GM20000 (cell line): ENCODE measurements around the gene ZNF823.

ENCODE experiments used
- DNase-seq: peaks from one replicate; pipeline ENCODE4 v3.0.0; 2012; ENCODE audit warnings: low spot score
- TF ChIP-seq, protein P1 (sequence below): IDR thresholded peaks from 2 replicates; pipeline ENCODE4 v1.5.1; 2012; ENCODE audit warnings: mild to moderate bottlenecking, control low read depth; ENCODE audit errors: extremely low read depth, missing control alignments

The ZNF823 gene

DNA sequence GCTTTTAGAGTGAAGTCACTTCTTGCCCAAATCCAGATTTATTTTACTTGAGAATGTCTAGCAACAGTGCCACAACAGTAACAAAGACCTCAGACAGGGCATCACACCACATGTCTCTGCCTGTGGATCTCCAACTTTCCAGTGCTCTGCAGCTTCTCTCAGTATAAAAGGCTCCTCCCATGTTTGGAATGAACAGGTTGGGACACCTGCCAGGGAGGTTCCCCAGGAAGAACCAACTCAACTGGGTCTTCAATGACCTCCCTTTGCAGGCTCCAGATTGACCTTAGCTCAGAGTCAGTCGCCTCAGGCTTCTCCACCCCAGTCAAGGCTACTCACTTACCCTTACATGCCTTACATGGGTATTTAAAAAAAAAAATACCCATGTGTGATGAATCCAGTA is 3.4 kb downstream of the ZNF823 start:
- no peak for DNase-seq
- TF ChIP-seq, protein P1, sequence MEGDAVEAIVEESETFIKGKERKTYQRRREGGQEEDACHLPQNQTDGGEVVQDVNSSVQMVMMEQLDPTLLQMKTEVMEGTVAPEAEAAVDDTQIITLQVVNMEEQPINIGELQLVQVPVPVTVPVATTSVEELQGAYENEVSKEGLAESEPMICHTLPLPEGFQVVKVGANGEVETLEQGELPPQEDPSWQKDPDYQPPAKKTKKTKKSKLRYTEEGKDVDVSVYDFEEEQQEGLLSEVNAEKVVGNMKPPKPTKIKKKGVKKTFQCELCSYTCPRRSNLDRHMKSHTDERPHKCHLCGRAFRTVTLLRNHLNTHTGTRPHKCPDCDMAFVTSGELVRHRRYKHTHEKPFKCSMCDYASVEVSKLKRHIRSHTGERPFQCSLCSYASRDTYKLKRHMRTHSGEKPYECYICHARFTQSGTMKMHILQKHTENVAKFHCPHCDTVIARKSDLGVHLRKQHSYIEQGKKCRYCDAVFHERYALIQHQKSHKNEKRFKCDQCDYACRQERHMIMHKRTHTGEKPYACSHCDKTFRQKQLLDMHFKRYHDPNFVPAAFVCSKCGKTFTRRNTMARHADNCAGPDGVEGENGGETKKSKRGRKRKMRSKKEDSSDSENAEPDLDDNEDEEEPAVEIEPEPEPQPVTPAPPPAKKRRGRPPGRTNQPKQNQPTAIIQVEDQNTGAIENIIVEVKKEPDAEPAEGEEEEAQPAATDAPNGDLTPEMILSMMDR, result no peak

DNA sequence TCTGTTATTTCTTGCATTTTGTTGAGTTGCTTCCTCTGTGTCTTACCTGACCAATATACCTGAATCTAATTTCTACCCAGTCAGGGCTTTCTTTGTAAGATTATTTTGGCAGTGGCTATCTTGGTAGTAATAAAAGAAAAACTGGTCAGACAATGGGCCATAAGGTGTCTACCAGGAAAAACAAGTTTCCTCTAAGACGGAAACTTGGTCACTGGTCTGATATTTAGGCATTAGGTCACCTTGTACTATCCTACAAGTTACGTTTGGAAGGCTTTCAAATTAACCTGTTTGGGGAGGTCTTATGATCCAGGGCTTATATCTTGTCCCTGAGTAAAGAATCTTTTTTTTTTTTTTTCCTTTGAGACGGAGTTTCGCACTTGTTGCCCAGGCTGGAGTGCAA is 9.2 kb downstream of the ZNF823 start:
- DNase-seq, result no peak
- TF ChIP-seq, protein P1, result no peak

DNA sequence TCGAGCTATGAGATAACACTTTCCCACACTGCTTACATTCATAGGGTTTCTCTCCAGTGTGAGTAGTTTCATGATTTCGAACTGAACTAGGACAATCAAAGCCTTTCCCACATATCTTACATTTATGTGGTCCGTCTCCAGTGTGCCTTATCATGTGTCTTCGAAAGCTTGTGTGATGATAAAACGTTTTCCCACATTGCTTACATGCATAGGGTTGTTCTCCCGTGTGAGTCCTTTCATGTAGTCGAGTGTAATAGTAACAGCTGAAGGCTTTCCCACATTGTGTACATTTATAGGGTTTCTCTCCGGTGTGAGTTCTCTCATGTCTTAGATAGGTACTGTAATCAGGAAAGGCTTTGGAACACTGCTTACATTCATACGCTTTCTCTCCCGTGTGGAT is 16.3 kb downstream of the ZNF823 start:
- TF ChIP-seq, protein P1, result no peak
- no peak for DNase-seq

DNA sequence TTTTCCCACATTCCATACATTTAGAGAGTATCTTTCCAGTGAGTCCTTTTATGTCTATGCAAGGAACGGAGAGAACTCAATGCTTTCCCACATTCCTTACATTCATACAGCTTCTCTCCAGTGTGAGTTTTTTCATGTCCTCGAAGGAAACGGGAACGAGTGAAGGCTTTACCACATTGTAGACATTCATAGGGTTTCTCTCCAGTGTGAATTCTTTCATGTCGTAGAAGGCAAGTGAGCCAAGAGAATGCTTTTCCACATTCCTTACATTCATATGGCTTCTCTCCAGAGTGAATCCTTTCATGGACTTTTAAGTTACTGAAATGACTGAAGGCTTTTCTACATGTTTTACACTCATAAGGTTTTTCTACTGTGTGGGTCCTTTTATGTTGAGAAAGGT is 17.1 kb downstream of the ZNF823 start:
- DNase-seq, result no peak
- TF ChIP-seq, protein P1, result no peak

DNA sequence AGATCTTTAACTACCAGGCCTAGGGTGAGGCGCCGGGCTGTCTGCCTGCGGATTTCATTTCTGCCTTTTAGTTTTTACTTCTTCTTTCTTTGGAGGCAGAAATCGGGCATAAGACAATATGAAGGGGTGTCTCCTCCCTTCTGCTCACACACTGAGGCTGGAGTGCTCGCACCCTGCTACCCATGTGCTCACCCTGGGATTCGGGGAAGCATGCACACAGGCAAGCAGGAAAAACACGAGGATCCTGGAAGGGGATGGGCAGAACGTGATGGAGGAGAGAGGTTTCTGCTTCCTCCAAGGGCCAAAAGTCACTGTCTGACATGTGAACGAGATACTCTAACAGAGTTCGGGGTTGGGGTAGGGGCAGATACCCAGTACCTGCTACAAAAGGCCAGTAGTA is 28.4 kb downstream of the ZNF823 start:
- TF ChIP-seq, protein P1, result no peak
- no peak for DNase-seq

DNA sequence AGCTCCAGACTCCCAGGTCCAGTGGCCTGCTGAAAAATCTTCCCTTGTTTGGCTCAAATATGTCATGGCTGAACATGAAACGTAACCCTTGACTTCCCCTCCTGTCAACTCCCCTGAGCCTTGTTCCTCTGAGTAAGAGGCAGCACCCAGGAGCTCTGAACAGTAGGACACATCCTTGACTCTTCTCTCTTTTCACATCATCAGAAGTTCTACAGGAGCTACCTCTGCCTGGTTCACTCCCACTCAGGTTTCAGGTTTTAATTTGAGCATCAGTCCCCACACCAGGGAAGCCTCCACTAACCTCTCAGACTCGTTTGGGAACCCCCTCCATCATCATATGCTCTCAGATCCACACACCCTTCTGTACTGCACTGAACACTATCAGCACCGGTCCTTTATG is 30.3 kb downstream of the ZNF823 start:
- DNase-seq, result peak; percentile 14
- TF ChIP-seq, protein P1, result no peak

DNA sequence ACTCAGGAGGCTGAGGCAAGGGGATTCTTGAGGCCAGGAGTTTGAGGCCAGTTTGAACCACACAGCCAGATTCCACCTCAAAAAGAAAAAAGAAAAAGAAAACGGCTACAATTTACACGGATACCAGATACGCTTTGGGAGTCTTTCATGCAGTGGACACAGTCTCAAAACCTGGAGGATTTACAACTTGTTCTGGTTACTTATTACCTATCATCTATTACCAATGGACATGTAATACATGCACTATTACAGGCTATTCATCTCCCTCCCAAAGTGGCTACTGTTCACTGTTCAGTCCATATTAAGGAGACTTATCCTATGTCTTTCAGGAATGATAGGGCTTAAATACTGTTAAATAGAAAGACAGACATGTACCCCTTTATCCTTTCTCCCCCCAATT is 33.3 kb downstream of the ZNF823 start:
- TF ChIP-seq, protein P1, result no peak
- no peak for DNase-seq

DNA sequence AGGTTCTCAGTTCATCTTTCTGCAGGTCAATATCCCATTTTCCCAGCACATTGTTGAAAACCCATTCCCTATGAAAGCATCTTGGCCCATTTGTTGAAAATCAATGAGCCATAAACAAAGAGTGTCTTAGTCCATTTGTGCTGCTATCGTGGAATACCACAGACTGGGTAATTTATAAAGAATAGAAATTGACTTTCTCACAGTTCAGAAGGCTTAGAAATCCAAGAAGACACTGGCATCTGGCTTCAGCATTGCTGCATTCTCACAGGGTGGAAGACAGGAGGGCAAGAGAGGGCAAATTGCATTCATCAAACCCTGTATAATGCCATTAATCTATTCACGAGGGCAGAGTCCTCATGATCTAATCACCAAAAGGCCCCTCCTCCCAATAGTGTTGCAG is 34.1 kb downstream of the ZNF823 start:
- no peak for DNase-seq
- TF ChIP-seq, protein P1, result no peak
